ENCODE measurements around the gene CA10. TPM values are rescaled to one million over a fixed set of nuclear protein-coding genes. Genes with fewer than 3 reads are reported as not detected.

Gene CA10
- total and polyA plus RNA-seq, 9 of the 15 experiments (the other 6 are each of a cell fraction or from before 2014, with no cell fraction given): not detected

DNA sequence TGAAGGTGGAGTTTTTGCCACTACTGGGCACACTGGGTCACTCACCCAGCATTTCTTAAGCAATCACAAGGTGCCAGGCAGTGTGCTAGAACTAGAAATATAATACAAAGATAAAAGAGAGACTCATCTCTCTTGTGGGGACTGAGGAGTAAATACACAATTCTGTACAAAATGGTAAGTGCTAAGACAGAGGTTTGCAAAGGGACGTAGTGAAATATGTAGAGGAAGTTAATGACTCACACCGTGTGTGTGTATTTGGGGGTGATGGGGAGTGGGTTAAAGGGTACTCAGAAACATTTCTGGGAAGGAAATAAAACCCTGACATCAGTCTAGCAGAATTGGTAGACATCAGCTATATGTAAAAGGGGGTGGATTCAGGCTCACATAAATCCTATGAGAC, 389.3 kb downstream of the CA10 start:
- in situ Hi-C loops (cut with MboI): no loop called here

More for the DNA sequence above, 389.3 kb downstream of the CA10 start:
- Histone ChIP-seq H3K9me1 (ENCODE audit: control insufficient read depth, insufficient read depth, low read length) (no peaks in the 10 kb centered on the region), H3K4me2 (ENCODE audit: insufficient read depth, low read length) (no peak overlapping the region), H3K9me3 (replicated peaks; ENCODE audit: control insufficient read depth, insufficient read depth, low read depth, low read length) (no peaks in the 10 kb centered on the region), H4K20me1 (replicated peaks; ENCODE audit: control insufficient read depth, insufficient read depth, low read length) (no peaks in the 10 kb centered on the region), H2AFZ (ENCODE audit: low read depth, low read length) (no peak overlapping the region), H3K27ac (ENCODE audit: extremely low read depth, low read depth, low read length) (no peak overlapping the region), H3K79me2 (ENCODE audit: control insufficient read depth, insufficient read depth, low read length) (no peaks in the 10 kb centered on the region), H3K4me1 (replicated peaks in 1 of 2; ENCODE audit: control insufficient read depth in 2 of 2, insufficient read depth in 2 of 2, low read length in 2 of 2) (no peaks in the 10 kb centered on the region), H3K27me3 (ENCODE audit: control insufficient read depth in 2 of 2, insufficient read depth in 2 of 2, low read length in 2 of 2) (no peaks in the 10 kb centered on the region), H3K4me3 (no peak overlapping the region), H3K36me3 (ENCODE audit: control insufficient read depth, insufficient read depth, low read length) (no peaks in the 10 kb centered on the region), H3K9ac (ENCODE audit: insufficient read depth in 1 of 2, low read depth in 2 of 2, low read length in 2 of 2) (no peak overlapping the region)
- FAIRE-seq: no peak
- ATAC-seq: no peak
- POLR2A ChIA-PET: no interaction called here
- WGBS (ENCODE audit: insufficient coverage, low coverage, missing lambda C conversion rate): 0% methylated on average over 2 of the region's 2 CpGs
- CTCF ChIA-PET (ENCODE audit: low intra/inter-chr PET ratio): no interaction called here
- TF ChIP-seq MGA (IDR thresholded peaks at IDR 0.05): no peak
- no peak for TF ChIP-seq BRCA1 (IDR thresholded peaks at IDR 0.05)
- TF ChIP-seq BRCA1 (CRISPR knock-in tag; IDR thresholded peaks at IDR 0.05): no peak
- BruUV-seq (replicated peaks): no TSS peak
- intact Hi-C loops (cut with micrococcal nuclease): no loop called here
- no peak for DNase-seq (ENCODE audit: extremely low read depth in 1 of 4, low spot score in 3 of 4)

Measured in K562 (cell line).